Measurements from ENCODE around the gene TMEM187. TPM values are rescaled to one million over a fixed set of nuclear protein-coding genes. Genes with fewer than 3 reads are reported as not detected.
A peak's percentile ranks its signal among the peaks of the same experiment; 100 is the strongest.

The TMEM187 gene
- total and polyA plus RNA-seq, 2 donors (not counting 1 experiment from before 2014, with no cell fraction given) = 5.5 to 6.4 TPM

GRCh38 chrX:153924149-153924861 is 48.2 kb upstream of the TMEM187 start:
- peak overlapping the region; percentile 65 to 88 (median 73) for H3K4me3 ChIP-seq (ENCODE audit: control extremely low read depth in 1 of 5, extremely low read depth in 1 of 5, insufficient read depth in 1 of 5, low read depth in 2 of 5, low read length in 4 of 5)
- peaks cover 41% of the 10 kb centered on the region for H3K79me2 ChIP-seq (ENCODE audit: control insufficient read depth, insufficient read depth, low read length)
- Mint-ChIP-seq H3K27ac (peak overlapping the region; percentile 98), H3K27me3 (no peaks in the 10 kb centered on the region), H3K9me3 (ENCODE audit: insufficient read depth) (no peaks in the 10 kb centered on the region), H3K4me1 (peaks cover 45% of the 10 kb centered on the region), H3K4me3 (peak overlapping the region; percentile 96)
- ATAC-seq (ENCODE audit: low read depth) = no peak
- CTCF ChIA-PET = interaction anchor here (0.9 to 13.1 kb wide), 13 partner anchors 11 to 983 kb away, joined by 3 to 325 read pairs (median 5); partner anchors contain the start of genes HCFC1, IDH3G, IRAK1 and NAA10
- peaks cover 0 to 22% of the 10 kb centered on the region in 2 experiments for H3K36me3 ChIP-seq (replicated peaks in 1 of 2; ENCODE audit: control extremely low read depth in 1 of 2, control insufficient read depth in 1 of 2, extremely low read depth in 1 of 2, insufficient read depth in 2 of 2, low read length in 1 of 2)
- 0% methylated on average over 5 of the region's 14 CpGs for WGBS (ENCODE audit: insufficient coverage)
- H4K20me1 ChIP-seq (ENCODE audit: control insufficient read depth, insufficient read depth, low read length, poor library complexity, severe bottlenecking) = peaks cover 33% of the 10 kb centered on the region
- H2AFZ ChIP-seq (ENCODE audit: insufficient read depth, low read depth, low read length, poor library complexity, severe bottlenecking) = no peak overlapping the region
- DNase-seq = peak; percentile 79
- peaks cover 42 to 57% of the 10 kb centered on the region in 2 donors for H3K4me1 ChIP-seq (ENCODE audit: control insufficient read depth in 2 of 2, insufficient read depth in 2 of 2, low read length in 2 of 2)
- H3K9ac ChIP-seq (ENCODE audit: low read length) = peak overlapping the region; percentile 96
- H3K4me2 ChIP-seq (replicated peaks; ENCODE audit: low read depth, low read length, poor library complexity, severe bottlenecking) = peak overlapping the region; percentile 98
- peak; percentile 40 for TF ChIP-seq CTCF (IDR thresholded peaks at IDR 0.05)
- no peak for TF ChIP-seq EZH2 (IDR thresholded peaks at IDR 0.05; ENCODE audit: borderline replicate concordance, insufficient read depth, low read depth, low read length, poor library complexity, severe bottlenecking)
- H3K27ac ChIP-seq (ENCODE audit: low read length in 2 of 2) = peak overlapping the region; percentile 42 to 88
- no peaks in the 10 kb centered on the region for H3K9me3 ChIP-seq (ENCODE audit: control extremely low read depth in 1 of 3, control insufficient read depth in 2 of 3, insufficient read depth in 1 of 3, low read length in 2 of 3)
- POLR2A ChIA-PET = interaction anchor here (1.1 to 5.2 kb wide), 7 partner anchors 11 to 47 kb away, joined by 3 to 58 read pairs (median 5); partner anchors contain the start of genes HCFC1, NAA10 and RENBP
- H3K27me3 ChIP-seq (replicated peaks in 1 of 4; ENCODE audit: control extremely low read depth in 1 of 4, control insufficient read depth in 3 of 4, insufficient read depth in 4 of 4, low read length in 3 of 4) = no peaks in the 10 kb centered on the region
- intact Hi-C loops (cut with micrococcal nuclease) = loop anchor here (2.0 kb wide), 1 partner anchor 200 kb away; the partner anchor contains the start of genes ABCD1 and BCAP31
